ENCODE measurements around the gene KDM6A. TPM values are rescaled to one million over a fixed set of nuclear protein-coding genes. Genes with fewer than 3 reads are reported as not detected.
"Not testable (repeated sequence)": the region's sequence is repeated elsewhere in the genome, so short reads cannot be mapped to it uniquely, and the experiment has no call there.

Gene KDM6A
- total and polyA plus RNA-seq, 2 experiments from 2014 or later, result 52.6 to 80.7 TPM

DNA sequence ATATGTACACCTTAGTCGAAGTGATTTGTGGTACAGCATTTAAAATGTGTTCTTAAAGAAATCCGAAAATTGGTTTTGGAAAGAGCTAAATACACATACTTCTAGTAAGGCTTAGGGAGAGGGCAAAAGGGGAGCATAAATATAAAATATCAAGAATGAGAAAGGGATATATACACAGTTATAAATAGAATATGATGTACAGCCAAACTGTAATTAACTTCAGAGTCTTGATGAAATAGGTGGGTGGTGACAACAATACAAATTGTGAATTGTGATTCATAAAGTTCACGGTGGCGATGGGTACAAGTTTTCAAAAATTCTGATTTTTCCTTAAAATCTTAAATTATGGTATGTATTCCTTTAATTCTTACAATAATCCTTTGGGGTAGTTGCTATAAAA is 62.2 kb downstream of the KDM6A start:
- Histone ChIP-seq H3K9me3 (ENCODE audit: low read depth) (no peaks in the 10 kb centered on the region), H3K4me1 (ENCODE audit: low read depth) (peaks cover 4% of the 10 kb centered on the region), H3K36me3 (no peaks in the 10 kb centered on the region), H3K27me3 (no peaks in the 10 kb centered on the region), H3K27ac (no peak overlapping the region), H3K4me3 (no peak overlapping the region)
- no peak for TF ChIP-seq CTCF (IDR thresholded peaks at IDR 0.05; ENCODE audit: low read depth, low read length)
- DNase-seq (ENCODE audit: low read depth in 1 of 2, low spot score in 1 of 2), result no peak

GRCh38 chrX:44935640-44936039 is 62.7 kb downstream of the KDM6A start:
- DNase-seq (ENCODE audit: low read depth in 1 of 2, low spot score in 1 of 2), result no peak
- H3K36me3 ChIP-seq, result no peaks in the 10 kb centered on the region
- H3K27me3 ChIP-seq, result no peaks in the 10 kb centered on the region
- TF ChIP-seq CTCF (IDR thresholded peaks at IDR 0.05; ENCODE audit: low read depth, low read length), result no peak
- H3K4me1 ChIP-seq (ENCODE audit: low read depth), result peaks cover 4% of the 10 kb centered on the region
- no peak overlapping the region for H3K27ac ChIP-seq
- no peak overlapping the region for H3K4me3 ChIP-seq
- H3K9me3 ChIP-seq (ENCODE audit: low read depth), result no peaks in the 10 kb centered on the region

- Histone ChIP-seq H3K4me1 (ENCODE audit: low read depth) (peaks cover 4% of the 10 kb centered on the region), H3K4me3 (no peak overlapping the region), H3K27ac (peak overlapping the region; percentile 64), H3K9me3 (ENCODE audit: low read depth) (no peaks in the 10 kb centered on the region), H3K36me3 (no peaks in the 10 kb centered on the region), H3K27me3 (no peaks in the 10 kb centered on the region)
- TF ChIP-seq CTCF (IDR thresholded peaks at IDR 0.05; ENCODE audit: low read depth, low read length), result no peak
- no peak for DNase-seq (ENCODE audit: low read depth in 1 of 2, low spot score in 1 of 2)
These were observed 64.6 kb downstream of the KDM6A start for GRCh38 chrX:44937606-44938005.

DNA sequence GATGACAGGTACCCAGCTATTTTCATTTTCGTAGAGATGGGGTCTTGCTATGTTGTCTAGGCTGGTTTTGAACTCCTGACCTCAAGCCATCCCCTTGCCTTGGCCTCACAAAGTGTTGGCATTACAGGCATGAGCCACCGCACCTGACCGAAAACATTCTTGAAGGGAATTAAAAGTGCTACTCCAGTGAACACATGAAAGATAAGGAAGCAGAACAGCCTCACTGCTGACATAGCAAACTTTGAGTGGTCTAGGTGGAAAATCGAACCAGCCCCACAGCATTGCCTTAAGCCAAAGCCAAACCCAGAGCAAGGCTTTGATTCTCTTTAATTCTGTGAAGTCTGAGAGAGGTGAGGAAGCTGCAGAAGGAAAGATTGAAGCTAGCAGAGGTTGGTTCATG is 65.1 kb downstream of the KDM6A start:
- H3K27me3 ChIP-seq, result no peaks in the 10 kb centered on the region
- no peak for DNase-seq (ENCODE audit: low read depth in 1 of 2, low spot score in 1 of 2)
- peaks cover 4% of the 10 kb centered on the region for H3K4me1 ChIP-seq (ENCODE audit: low read depth)
- no peaks in the 10 kb centered on the region for H3K9me3 ChIP-seq (ENCODE audit: low read depth)
- H3K27ac ChIP-seq, result peak overlapping the region; percentile 64
- H3K36me3 ChIP-seq, result no peaks in the 10 kb centered on the region
- TF ChIP-seq CTCF (IDR thresholded peaks at IDR 0.05; ENCODE audit: low read depth, low read length), result no peak
- no peak overlapping the region for H3K4me3 ChIP-seq

- DNase-seq (ENCODE audit: low read depth in 1 of 2, low spot score in 1 of 2); H3K9me3 ChIP-seq (ENCODE audit: low read depth): not testable (repeated sequence)
These were observed 67.6 kb downstream of the KDM6A start for GRCh38 chrX:44940541-44940940.

GRCh38 chrX:44943007-44943406 is 70.0 kb downstream of the KDM6A start:
- no peaks in the 10 kb centered on the region for H3K36me3 ChIP-seq
- TF ChIP-seq CTCF (IDR thresholded peaks at IDR 0.05; ENCODE audit: low read depth, low read length), result no peak
- H3K4me3 ChIP-seq, result no peak overlapping the region
- no peaks in the 10 kb centered on the region for H3K27me3 ChIP-seq
- H3K27ac ChIP-seq, result no peak overlapping the region
- H3K9me3 ChIP-seq (ENCODE audit: low read depth), result no peaks in the 10 kb centered on the region
- DNase-seq (ENCODE audit: low read depth in 1 of 2, low spot score in 1 of 2), result no peak
- H3K4me1 ChIP-seq (ENCODE audit: low read depth), result peaks cover under 1% of the 10 kb centered on the region

More at GRCh38 chrX:44940541-44940940, 67.6 kb downstream of the KDM6A start:
- not testable (repeated sequence) for H3K36me3 ChIP-seq; H3K4me1 ChIP-seq (ENCODE audit: low read depth); H3K4me3 ChIP-seq; H3K27ac ChIP-seq; H3K27me3 ChIP-seq

Measured in cardiac muscle cell (in vitro differentiated cells and primary cell).